Tibial artery (tissue), 4 donors: ENCODE results near the gene SH3RF3.

Experiments
- DNase-seq, 2 donors: peaks; one replicate each; pipeline ENCODE4 v3.0.0-alpha.2; 2019
- H3K27ac ChIP-seq, 2 donors: fragments of 200-600 bp; sonication (generic) in 1 of 2; 1 replicate in 1 of 2; 2 replicates in 1 of 2; pipeline ENCODE4 v1.5.1; 2018 to 2019; ENCODE audit warnings: mild to moderate bottlenecking in 1 of 2
- H3K27me3 ChIP-seq, 2 donors: fragments of 200-600 bp; sonication (generic) in 1 of 2; one replicate each; pipeline versions ENCODE4 v1.5.1 to v1.6.0; 2016 to 2019
- H3K36me3 ChIP-seq, 3 donors: fragments of 200-600 bp; sonication (generic) in 2 of 3; one replicate each; pipeline ENCODE4 v1.5.1; 2016 to 2019; ENCODE audit warnings: mild to moderate bottlenecking in 2 of 3
- H3K4me1 ChIP-seq, 4 donors: fragments of 200-600 bp; sonication (generic) in 2 of 4; 1 replicate in 3 of 4; 2 replicates in 1 of 4; pipeline ENCODE4 v1.5.1; 2016 to 2019
- H3K4me3 ChIP-seq, 2 donors: fragments of 200-600 bp; sonication (generic) in 1 of 2; 1 replicate in 1 of 2; 2 replicates in 1 of 2; pipeline ENCODE4 v1.5.1; 2018 to 2019; ENCODE audit warnings: mild to moderate bottlenecking in 2 of 2
- H3K9me3 ChIP-seq, 3 donors: fragments of 200-600 bp; sonication (generic) in 1 of 3; one replicate each; pipeline ENCODE4 v1.5.1; 2016 to 2019
- intact Hi-C: fragments of 100-400 bp; cut with DNase I; formaldehyde crosslinking; loops from one replicate; pipeline ENCODE4 v1.15.0; 2023; ENCODE audit warnings: low total_unique reads
- TF ChIP-seq, protein P1 (sequence below), 2 experiments: fragments of 200-600 bp in 1 of 2; fragments of 450-650 bp in 1 of 2; IDR thresholded peaks; one replicate each; pipeline ENCODE4 v1.5.1; 2017 to 2019; ENCODE audit warnings: antibody characterized with exemption in 2 of 2, mild to moderate bottlenecking in 1 of 2, moderate library complexity in 1 of 2

Gene SH3RF3

DNA sequence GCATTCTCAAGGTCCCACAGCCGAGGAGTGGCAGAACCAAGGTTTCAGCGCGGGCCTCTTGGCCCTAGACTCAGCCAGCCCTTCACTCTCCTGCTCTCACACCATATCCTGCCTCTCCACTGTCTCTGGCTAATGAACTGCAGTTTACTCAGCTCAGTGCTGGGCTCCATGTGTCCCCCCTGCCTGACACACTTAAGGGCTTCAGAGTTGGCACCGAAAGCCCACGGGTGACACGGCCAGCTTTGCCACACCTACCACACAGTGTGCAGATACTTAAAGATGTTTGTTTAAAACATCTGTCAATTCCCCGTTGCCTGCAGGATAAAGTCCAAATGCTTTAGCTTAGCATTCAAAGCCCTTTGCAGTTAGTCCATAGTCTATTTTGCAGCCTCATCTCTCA is 243.6 kb downstream of the SH3RF3 start:
- Histone ChIP-seq H3K27ac (no peak overlapping the region), H3K36me3 (peaks cover 12 to 37% (median 23%) of the 10 kb centered on the region in 3 donors), H3K27me3 (no peaks in the 10 kb centered on the region), H3K4me3 (no peak overlapping the region), H3K4me1 (peaks cover 0 to 15% (median 0%) of the 10 kb centered on the region in 4 donors), H3K9me3 (no peaks in the 10 kb centered on the region)
- TF ChIP-seq, protein P1, sequence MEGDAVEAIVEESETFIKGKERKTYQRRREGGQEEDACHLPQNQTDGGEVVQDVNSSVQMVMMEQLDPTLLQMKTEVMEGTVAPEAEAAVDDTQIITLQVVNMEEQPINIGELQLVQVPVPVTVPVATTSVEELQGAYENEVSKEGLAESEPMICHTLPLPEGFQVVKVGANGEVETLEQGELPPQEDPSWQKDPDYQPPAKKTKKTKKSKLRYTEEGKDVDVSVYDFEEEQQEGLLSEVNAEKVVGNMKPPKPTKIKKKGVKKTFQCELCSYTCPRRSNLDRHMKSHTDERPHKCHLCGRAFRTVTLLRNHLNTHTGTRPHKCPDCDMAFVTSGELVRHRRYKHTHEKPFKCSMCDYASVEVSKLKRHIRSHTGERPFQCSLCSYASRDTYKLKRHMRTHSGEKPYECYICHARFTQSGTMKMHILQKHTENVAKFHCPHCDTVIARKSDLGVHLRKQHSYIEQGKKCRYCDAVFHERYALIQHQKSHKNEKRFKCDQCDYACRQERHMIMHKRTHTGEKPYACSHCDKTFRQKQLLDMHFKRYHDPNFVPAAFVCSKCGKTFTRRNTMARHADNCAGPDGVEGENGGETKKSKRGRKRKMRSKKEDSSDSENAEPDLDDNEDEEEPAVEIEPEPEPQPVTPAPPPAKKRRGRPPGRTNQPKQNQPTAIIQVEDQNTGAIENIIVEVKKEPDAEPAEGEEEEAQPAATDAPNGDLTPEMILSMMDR (IDR thresholded peaks at IDR 0.05), result no peak
- intact Hi-C loops, result no loop called here
- DNase-seq, result no peak

DNA sequence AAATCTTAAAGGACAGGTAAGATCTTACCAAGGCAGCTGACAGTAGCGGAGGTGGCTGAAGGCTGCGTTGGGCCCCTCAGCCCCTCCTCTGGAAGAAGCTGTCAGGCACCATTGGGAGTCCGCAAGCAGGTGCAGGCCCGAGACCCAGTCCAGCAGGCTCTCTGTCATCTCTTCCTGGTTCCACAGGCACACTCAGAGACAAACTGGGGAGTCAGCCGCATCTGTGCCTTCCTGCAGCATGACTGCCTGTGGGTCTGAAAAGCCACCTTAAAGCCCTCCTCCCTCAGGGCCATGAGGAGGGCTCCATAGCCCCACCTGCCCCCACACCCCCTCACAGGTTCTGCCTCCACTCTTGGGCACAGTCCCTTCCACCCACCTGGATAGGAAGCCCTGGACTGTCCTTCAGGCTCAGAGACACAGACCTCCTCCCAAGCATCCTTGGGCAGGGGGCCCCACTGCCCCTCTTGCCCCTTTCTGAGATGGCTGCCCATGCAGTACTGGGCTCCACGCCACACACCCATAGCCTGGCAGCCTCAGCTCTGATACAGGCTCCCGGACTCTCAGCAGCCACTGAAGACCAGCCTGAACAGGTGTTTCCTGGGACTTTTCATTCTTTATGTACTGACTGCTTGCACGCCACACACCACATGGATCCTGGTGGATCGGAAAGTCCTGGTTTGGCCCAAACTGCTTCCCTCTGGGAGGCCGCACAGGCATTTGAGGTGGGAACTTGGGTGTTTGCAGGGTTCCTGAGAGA is 245.0 kb downstream of the SH3RF3 start:
- DNase-seq, result no peak
- intact Hi-C loops, result no loop called here

DNA sequence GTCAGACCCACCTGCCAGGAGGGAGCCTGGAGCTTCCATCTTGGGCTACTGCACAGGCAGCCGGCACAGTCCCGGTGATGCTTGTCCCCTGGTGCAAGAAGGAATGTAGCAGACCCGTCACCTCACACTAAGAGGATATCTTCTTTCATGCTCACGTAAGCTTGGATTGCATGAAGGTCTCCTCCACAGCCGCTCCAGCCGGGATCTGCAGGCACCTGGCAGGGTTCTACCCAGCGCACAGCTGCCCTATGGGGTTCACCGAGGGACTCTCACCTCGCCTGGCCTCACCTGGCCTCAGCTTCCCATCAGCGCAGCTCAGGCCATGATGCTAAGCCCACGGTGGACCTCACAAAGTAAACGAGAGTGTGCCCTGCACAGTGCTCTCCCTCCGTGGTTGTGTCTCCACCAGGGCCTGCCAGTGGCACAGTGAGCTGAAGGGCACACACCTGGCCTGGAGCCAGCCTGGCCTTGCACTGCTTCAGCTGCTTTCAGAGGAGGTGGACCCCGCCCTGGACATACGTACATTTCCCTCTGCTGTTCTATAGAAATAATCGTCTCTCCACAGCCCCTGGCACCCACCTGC is 245.6 kb downstream of the SH3RF3 start:
- Histone ChIP-seq H3K9me3 (no peaks in the 10 kb centered on the region), H3K27me3 (no peaks in the 10 kb centered on the region), H3K27ac (no peak overlapping the region), H3K4me3 (no peak overlapping the region), H3K4me1 (no peaks in the 10 kb centered on the region), H3K36me3 (peaks cover 12 to 37% (median 23%) of the 10 kb centered on the region in 3 donors)
- DNase-seq, result no peak
- TF ChIP-seq, protein P1 (IDR thresholded peaks at IDR 0.05), result no peak
- intact Hi-C loops, result no loop called here

More for the DNA sequence above, 245.0 kb downstream of the SH3RF3 start:
- Histone ChIP-seq H3K9me3 (no peaks in the 10 kb centered on the region), H3K4me1 (peaks cover 0 to 2% (median 0%) of the 10 kb centered on the region in 4 donors), H3K27ac (no peak overlapping the region), H3K36me3 (peaks cover 12 to 37% (median 23%) of the 10 kb centered on the region in 3 donors), H3K4me3 (no peak overlapping the region), H3K27me3 (no peaks in the 10 kb centered on the region)
- TF ChIP-seq, protein P1 (IDR thresholded peaks at IDR 0.05), result no peak

DNA sequence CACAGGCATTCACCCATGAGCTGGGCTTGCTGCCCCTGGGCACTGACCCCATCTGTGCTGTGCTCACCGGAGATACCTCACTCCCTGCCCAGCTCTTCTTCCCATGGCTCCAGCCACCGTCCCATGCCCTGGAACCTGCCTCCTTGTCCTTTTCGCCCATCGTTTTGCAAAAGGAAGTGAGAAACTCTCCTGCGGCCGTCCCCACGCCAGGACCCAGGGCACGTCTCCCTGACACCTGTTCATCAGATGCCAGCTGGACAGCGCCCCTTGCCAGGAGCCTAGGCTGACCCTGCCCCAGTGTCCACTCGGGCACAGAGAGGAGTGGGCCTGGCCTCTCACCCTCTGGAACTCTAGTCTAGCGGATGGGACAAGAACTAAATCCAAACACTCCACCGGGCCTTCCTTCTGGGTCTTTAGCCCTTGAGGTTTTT is 246.1 kb downstream of the SH3RF3 start:
- intact Hi-C loops, result no loop called here
- TF ChIP-seq, protein P1 (IDR thresholded peaks at IDR 0.05), result no peak
- no peak for DNase-seq

DNA sequence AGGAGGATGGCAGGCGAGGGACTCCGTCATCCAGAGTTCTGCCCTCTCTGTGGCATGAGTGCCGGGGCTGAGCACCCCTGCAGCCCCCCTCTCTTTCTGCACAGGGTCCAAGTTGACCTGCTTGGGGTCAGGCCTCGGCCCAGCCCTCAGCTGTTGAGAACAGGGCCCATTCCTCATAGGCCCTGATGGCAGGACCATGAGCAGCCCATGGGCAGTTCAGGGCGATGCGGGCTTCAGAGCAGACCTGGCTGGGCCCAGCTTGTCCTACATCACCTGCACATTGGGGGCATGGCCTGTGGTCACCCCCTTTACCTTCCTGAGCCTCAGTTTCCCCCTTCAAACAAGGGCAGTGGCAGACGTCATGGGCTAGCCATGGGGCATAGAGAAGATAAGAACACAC is 246.7 kb downstream of the SH3RF3 start:
- Histone ChIP-seq H3K27me3 (no peaks in the 10 kb centered on the region), H3K27ac (no peak overlapping the region), H3K9me3 (no peaks in the 10 kb centered on the region), H3K36me3 (peaks cover 12 to 37% (median 23%) of the 10 kb centered on the region in 3 donors), H3K4me3 (no peak overlapping the region), H3K4me1 (no peaks in the 10 kb centered on the region)
- TF ChIP-seq, protein P1 (IDR thresholded peaks at IDR 0.05), result no peak
- intact Hi-C loops, result no loop called here
- DNase-seq, result no peak

More for the DNA sequence above, 246.1 kb downstream of the SH3RF3 start:
- no peaks in the 10 kb centered on the region for H3K9me3 ChIP-seq
- no peaks in the 10 kb centered on the region for H3K27me3 ChIP-seq
- no peaks in the 10 kb centered on the region for H3K4me1 ChIP-seq
- H3K27ac ChIP-seq, result no peak overlapping the region
- no peak overlapping the region for H3K4me3 ChIP-seq
- peaks cover 12 to 37% (median 23%) of the 10 kb centered on the region in 3 donors for H3K36me3 ChIP-seq
